ENCODE measurements around the gene BCAS1. TPM values are rescaled to one million over a fixed set of nuclear protein-coding genes. Genes with fewer than 3 reads are reported as not detected.

The BCAS1 gene
- total and polyA plus RNA-seq, 2 donors from 2014 or later = 1.1 to 4.8 TPM

- Histone ChIP-seq H3K27ac (ENCODE audit: low read depth in 2 of 2, low read length in 2 of 2) (no peak overlapping the region), H3K36me3 (ENCODE audit: control insufficient read depth in 2 of 3, insufficient read depth in 3 of 3, low read length in 3 of 3) (no peaks in the 10 kb centered on the region), H3K9me3 (ENCODE audit: control insufficient read depth in 2 of 3, insufficient read depth in 1 of 3, low read length in 3 of 3) (no peaks in the 10 kb centered on the region), H3K27me3 (ENCODE audit: control insufficient read depth, insufficient read depth, low read length) (no peaks in the 10 kb centered on the region), H3K4me3 (ENCODE audit: low read length in 3 of 3) (no peak overlapping the region), H3K4me1 (ENCODE audit: control insufficient read depth in 2 of 3, insufficient read depth in 2 of 3, low read depth in 1 of 3, low read length in 3 of 3) (peaks cover 0 to 4% (median 2%) of the 10 kb centered on the region in 3 donors), H3K9ac (ENCODE audit: low read length in 3 of 3) (no peak overlapping the region)
- TF ChIP-seq CTCF (IDR thresholded peaks at IDR 0.05; ENCODE audit: borderline replicate concordance, extremely low read depth, insufficient read depth) = no peak
- DNase-seq (no peak), FAIRE-seq (no peak)
- intact Hi-C loops (cut with DNase I) = no loop called here
Measured at GRCh38 chr20:54044156-54044555, 26.2 kb downstream of the BCAS1 start.

GRCh38 chr20:54043076-54043967 lies 27.1 kb downstream of the BCAS1 start:
- Histone ChIP-seq H3K36me3 (ENCODE audit: control insufficient read depth in 2 of 3, insufficient read depth in 3 of 3, low read length in 3 of 3) (no peaks in the 10 kb centered on the region), H3K9ac (ENCODE audit: low read length in 3 of 3) (no peak overlapping the region), H3K4me3 (ENCODE audit: low read length in 3 of 3) (no peak overlapping the region), H3K27ac (ENCODE audit: low read depth in 2 of 2, low read length in 2 of 2) (no peak overlapping the region), H3K27me3 (ENCODE audit: control insufficient read depth, insufficient read depth, low read length) (no peaks in the 10 kb centered on the region), H3K9me3 (ENCODE audit: control insufficient read depth in 2 of 3, insufficient read depth in 1 of 3, low read length in 3 of 3) (no peaks in the 10 kb centered on the region), H3K4me1 (ENCODE audit: control insufficient read depth in 2 of 3, insufficient read depth in 2 of 3, low read depth in 1 of 3, low read length in 3 of 3) (peaks cover 0 to 2% (median 0%) of the 10 kb centered on the region in 3 donors)
- no peak for TF ChIP-seq CTCF (IDR thresholded peaks at IDR 0.05; ENCODE audit: borderline replicate concordance, extremely low read depth, insufficient read depth)
- no peak for FAIRE-seq
- intact Hi-C loops (cut with DNase I) = no loop called here
- DNase-seq = no peak

- intact Hi-C loops (cut with DNase I) = no loop called here
- no peak overlapping the region for H3K9ac ChIP-seq (ENCODE audit: low read length in 3 of 3)
- no peaks in the 10 kb centered on the region for H3K9me3 ChIP-seq (ENCODE audit: control insufficient read depth in 2 of 3, insufficient read depth in 1 of 3, low read length in 3 of 3)
- no peaks in the 10 kb centered on the region for H3K36me3 ChIP-seq (ENCODE audit: control insufficient read depth in 2 of 3, insufficient read depth in 3 of 3, low read length in 3 of 3)
- FAIRE-seq = no peak
- H3K27me3 ChIP-seq (ENCODE audit: control insufficient read depth, insufficient read depth, low read length) = no peaks in the 10 kb centered on the region
- no peak for DNase-seq
- H3K27ac ChIP-seq (ENCODE audit: low read depth in 2 of 2, low read length in 2 of 2) = no peak overlapping the region
- peaks cover 0 to 2% (median 0%) of the 10 kb centered on the region in 3 donors for H3K4me1 ChIP-seq (ENCODE audit: control insufficient read depth in 2 of 3, insufficient read depth in 2 of 3, low read depth in 1 of 3, low read length in 3 of 3)
- no peak for TF ChIP-seq CTCF (IDR thresholded peaks at IDR 0.05; ENCODE audit: borderline replicate concordance, extremely low read depth, insufficient read depth)
- no peak overlapping the region for H3K4me3 ChIP-seq (ENCODE audit: low read length in 3 of 3)
Measured at GRCh38 chr20:54042021-54042420, 28.4 kb downstream of the BCAS1 start.
